GM12892 (cell line): ENCODE measurements around the gene MBD6.
"Not testable (repeated sequence)": the region's sequence is repeated elsewhere in the genome, so short reads cannot be mapped to it uniquely, and the experiment has no call there.

Source experiments
- POLR2A ChIP-seq: IDR thresholded peaks from 2 replicates; pipeline ENCODE4 v1.6.1; 2011; ENCODE audit warnings: low read depth, low read length, control low read depth
- POLR2AphosphoS5 ChIP-seq: IDR thresholded peaks from 2 replicates; pipeline ENCODE4 v1.6.1; 2011; ENCODE audit warnings: low read depth, low read length, control low read depth
- TAF1 ChIP-seq: IDR thresholded peaks from 2 replicates; pipeline ENCODE4 v1.6.1; 2011; ENCODE audit warnings: low read depth, mild to moderate bottlenecking, control low read depth, low read length, borderline replicate concordance

- not testable (repeated sequence) for TF ChIP-seq POLR2A, POLR2AphosphoS5, TAF1
Observed at GRCh38 chr12:57506541-57506940, 16.1 kb upstream of the MBD6 start.
